IPS-NIHi7 (cell line): ENCODE results near the gene RCSD1.
"Not testable (repeated sequence)": the region's sequence is repeated elsewhere in the genome, so short reads cannot be mapped to it uniquely, and the experiment has no call there.

ENCODE experiments used
- DNase-seq: peaks from one replicate; pipeline ENCODE4 v3.0.0; 2012; ENCODE audit warnings: mixed read lengths; ENCODE audit errors: extremely low spot score

Gene RCSD1

GRCh38 chr1:167629681-167630567, at the start of gene RCSD1:
Gene RCSD1, plus strand, starts transcription at chr1:167630232. Its CDS starts 192 bp downstream, at chr1:167630424.
- DNase-seq = peak; percentile 45

DNA sequence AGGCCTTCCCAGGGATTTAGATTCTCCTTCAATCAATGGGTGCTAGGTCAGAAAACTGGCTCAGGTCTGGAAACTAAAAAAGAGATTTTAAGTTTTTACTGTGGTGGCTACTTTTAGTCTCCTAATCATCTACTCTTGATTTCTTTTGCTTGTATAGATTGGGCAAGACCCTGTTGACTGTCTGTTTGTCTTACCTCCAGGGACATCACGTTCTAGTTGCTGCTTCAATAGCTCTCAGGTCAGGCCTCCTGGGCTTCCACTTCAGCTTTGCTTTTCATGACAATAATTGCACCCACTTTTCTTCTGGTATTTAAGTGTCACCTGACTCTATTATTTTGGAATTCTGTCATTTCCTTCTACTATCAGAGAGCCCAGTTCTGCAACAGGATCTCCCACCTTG, 48.0 kb upstream of the RCSD1 start:
- no peak for DNase-seq

GRCh38 chr1:167582722-167583121, 47.3 kb upstream of the RCSD1 start:
- no peak for DNase-seq

DNA sequence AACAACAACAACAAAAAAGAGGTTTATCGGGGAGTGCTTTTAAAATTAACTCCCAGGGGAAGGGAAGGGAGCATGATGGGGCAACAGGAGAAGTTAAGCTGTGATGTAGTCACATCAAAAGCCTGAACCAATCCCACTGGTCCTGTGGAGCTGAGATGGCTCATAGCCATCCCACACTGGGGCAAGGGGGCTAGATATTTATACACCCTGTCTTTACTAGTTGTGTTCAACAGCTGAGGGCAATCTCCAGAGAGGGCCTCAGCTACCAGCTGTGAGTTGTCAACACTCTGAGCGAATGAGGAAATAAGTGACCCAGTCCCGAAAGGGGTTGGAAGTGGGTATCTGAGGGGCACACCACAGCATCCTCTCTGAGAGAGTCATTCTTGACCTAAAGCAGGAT, 45.5 kb upstream of the RCSD1 start:
- DNase-seq = no peak

GRCh38 chr1:167587342-167587741, 42.7 kb upstream of the RCSD1 start:
- DNase-seq = no peak

DNA sequence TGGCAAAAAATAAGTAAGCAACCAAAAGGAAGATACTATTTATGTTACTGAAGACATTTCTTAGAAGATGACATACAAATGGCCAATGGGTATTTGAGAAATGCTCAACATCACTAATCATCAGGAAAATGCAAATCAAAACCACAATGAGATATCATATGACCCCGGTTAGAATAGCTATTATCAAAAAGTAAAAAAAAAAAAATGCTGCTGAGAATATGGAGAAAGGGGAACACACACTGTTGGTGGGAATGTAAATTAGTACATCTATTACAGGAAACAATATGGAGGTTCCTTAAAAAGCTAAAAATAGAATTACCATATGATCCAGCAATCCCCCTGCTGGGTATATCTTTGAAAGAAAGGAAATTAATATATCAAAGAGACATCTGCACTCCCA, 42.2 kb upstream of the RCSD1 start:
- DNase-seq = no peak

DNA sequence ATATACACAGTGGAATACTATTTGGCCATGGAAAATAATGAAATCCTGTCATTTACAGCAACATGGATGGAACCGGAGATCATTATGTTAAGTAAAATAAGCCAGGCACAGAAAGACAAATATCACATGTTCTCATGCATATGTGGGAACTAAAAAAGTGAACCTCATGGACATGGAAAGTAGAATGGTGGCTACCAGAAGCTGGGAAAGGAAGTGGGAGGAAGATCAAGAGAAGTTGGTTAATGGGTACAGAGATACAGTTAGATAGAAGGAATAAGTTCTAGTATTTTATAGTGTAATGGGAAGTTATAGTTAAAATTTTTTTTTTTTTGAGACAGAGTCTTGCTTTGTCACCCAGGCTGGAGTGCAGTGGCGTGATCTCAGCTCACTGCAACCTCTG, 41.7 kb upstream of the RCSD1 start:
- DNase-seq = no peak

DNA sequence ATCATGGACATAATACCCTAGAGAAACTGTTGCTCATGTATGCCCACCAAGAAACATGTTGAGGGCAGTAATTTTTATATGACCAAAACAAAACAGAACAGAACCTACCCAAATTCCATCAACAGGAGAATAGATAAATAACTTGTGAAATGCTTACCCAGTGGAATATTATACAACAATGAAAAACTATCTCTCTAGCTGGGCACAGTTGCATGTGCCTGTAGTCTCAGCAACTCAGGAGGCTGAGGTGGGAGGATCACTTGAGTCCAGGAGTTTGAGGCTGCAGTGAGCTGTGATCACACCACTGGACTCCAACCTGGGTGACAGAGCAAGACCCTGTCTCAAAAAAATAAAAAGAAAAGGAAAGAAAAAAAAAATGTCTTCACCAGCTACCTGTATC, 37.6 kb upstream of the RCSD1 start:
- DNase-seq = no peak

GRCh38 chr1:167593860-167594259, 36.2 kb upstream of the RCSD1 start:
- DNase-seq = no peak

- DNase-seq = no peak
Observed at GRCh38 chr1:167594822-167595221, 35.2 kb upstream of the RCSD1 start.

GRCh38 chr1:167599957-167600581, 30.0 kb upstream of the RCSD1 start:
- DNase-seq = no peak

GRCh38 chr1:167601442-167602383, 28.3 kb upstream of the RCSD1 start:
- DNase-seq = no peak

GRCh38 chr1:167602840-167603239, 27.2 kb upstream of the RCSD1 start:
- DNase-seq = no peak

DNA sequence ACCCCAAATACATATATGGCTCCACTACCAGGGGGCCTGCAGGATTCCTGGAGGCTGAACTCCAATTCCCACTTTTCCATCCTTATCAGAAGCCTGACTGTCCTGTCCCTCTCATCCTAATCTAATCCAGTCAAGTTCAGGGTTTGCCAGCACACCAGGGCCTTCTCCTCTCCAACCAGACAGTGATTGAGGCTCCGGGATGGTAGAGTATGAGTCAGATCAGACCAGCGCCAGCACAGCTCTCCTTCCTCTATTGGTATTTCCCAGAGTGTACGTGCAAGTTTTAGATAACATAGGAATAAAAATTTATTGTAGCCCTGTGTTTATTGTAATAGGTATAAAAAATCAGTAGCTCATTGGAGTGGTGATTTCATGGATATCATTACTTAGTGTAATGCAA, 24.5 kb upstream of the RCSD1 start:
- DNase-seq = no peak

DNA sequence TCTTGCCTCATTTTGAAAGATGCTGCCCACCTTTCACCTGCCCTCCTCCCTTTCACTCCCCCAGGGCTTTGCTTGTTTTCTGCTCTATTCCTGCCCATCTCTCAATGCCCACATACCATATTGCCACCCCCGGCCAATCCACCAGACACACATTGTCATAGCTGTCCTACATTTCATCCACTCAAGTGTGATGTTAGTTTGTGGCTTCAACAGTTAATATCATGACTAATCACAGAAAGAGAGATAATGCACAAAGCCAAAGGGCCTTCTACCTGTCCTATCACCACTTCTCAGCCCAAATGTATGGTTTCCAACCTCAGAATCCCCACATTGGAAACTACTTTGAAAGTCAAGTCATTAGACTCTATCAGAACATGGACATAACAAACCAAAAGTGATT, 18.0 kb upstream of the RCSD1 start:
- DNase-seq = no peak

DNA sequence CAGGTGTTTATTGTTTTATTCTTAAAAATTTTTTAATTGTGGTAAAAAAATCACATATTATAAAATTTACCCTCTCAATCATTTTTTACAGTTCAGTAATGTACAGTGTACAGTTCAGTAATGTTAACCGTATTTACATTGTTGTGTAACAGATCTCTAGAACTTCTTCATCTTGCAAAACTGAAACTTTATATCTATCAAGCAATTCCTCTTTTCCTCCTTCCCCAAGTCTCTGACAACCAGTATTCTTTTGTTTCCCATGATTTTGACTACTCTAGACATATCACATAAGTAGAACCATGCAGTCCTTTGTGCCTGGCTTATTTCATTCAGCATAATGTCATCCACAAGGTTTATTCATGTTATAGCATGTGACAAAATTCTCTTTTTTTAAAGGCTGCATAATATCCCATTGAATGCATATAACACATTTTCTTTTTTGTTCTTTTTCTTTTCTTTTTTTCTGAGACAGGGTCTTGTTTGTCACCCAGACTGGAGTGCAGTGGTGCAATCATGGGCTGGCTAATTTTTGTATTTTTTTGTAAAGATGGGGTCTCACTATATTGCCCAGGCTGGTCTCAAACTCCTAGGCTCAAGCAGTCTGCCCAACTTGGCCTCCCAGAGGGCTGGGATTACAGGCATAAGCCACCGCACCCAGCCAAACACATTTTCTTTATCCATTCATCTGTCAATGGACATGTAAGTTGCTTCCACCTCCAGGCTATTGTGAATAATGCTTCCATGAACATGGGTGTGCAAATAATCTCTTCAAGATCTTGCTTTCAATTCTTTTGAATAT, 17.2 kb upstream of the RCSD1 start:
- DNase-seq = no peak

DNA sequence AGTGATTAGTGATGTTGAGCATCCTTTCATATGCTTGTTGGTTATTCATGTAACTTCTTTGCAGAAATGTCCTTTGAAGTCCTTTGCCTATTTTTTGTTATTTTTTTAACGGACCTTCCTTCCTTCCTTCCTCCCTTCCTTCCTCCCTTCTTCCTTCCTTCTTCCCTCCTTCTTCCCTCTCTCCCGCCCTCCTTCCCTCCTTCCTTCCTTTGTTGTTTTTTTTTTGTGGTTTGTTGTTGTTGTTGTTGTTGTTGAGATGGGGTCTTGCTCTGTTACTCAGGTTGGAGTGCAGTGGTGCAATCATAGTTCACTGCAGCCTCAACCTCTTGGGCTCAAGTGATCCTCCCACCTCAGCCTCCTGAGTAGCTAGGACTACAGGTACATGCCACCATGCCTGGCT, 16.0 kb upstream of the RCSD1 start:
- DNase-seq = not testable (repeated sequence)

DNA sequence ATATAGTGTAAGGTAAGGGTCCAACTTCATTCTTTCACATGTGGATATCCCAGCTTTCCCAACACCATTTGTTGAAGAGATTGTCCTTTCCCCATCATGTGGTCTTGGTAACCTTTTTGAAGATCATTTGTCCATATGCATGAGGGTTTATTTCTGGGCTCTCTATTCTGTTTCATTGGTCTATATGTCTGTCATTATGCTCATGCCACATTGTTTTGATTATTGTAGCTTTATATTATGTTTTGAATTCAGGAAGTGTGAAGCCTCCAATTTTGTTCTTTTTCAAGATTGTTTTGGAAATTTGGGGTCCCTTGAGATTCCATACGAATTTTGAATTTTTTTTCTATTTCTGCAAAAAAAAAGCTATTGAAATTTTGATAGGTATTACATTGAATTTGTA, 15.2 kb upstream of the RCSD1 start:
- DNase-seq = no peak

DNA sequence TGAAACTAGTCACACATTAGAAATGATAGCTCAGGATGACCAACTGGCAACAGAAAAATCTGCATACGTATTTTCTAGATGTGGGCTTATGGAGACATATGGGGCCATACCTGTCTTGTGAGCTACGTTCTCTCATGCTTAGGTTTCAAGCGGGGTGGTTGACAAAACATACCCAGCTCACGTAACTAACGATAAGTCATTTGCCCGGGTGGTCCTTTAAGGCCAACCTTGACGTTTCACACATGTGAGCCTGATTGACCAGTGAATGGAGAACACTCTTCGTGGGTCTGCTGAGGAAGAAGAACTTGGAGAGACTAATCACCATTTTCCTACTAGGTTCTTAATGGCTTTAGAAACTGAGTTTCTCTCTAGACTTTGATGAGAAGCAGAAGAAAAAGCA, 13.5 kb upstream of the RCSD1 start:
- DNase-seq = no peak

- DNase-seq = peak; percentile 77
Observed at GRCh38 chr1:167617153-167618147, 12.6 kb upstream of the RCSD1 start.
